Lower lobe of right lung (tissue), 2 donors: Measurements from ENCODE around the gene DLGAP1. TPM values are rescaled to one million over a fixed set of nuclear protein-coding genes. Genes with fewer than 3 reads are reported as not detected.

ENCODE experiments used
- ATAC-seq, 2 donors: fragments of 200-7000 bp; cut with Tn5 transposase; one replicate each; pipeline ENCODE4 v1.9.1; 2020 to 2022; ENCODE audit warnings: mild to moderate bottlenecking in 2 of 2, moderate library complexity in 2 of 2
- DNase-seq: peaks from one replicate; pipeline ENCODE4 v3.0.0-alpha.2; 2020
- H3K27ac ChIP-seq: fragments of 200-600 bp; one replicate; pipeline ENCODE4 v1.8.0; 2022
- H3K27me3 ChIP-seq: fragments of 200-600 bp; one replicate; pipeline ENCODE4 v1.8.0; 2022; ENCODE audit warnings: low read depth
- H3K36me3 ChIP-seq: fragments of 200-600 bp; one replicate; pipeline ENCODE4 v1.8.0; 2022; ENCODE audit warnings: mild to moderate bottlenecking
- H3K4me1 ChIP-seq: fragments of 200-600 bp; one replicate; pipeline ENCODE4 v1.8.0; 2022
- H3K4me3 ChIP-seq: fragments of 200-600 bp; one replicate; pipeline ENCODE4 v1.8.0; 2022; ENCODE audit warnings: mild to moderate bottlenecking
- H3K9me3 ChIP-seq: fragments of 200-600 bp; one replicate; pipeline ENCODE4 v1.8.0; 2022
- intact Hi-C: fragments of 100-400 bp; cut with DNase I; formaldehyde crosslinking; loops from one replicate; pipeline ENCODE4 v1.11.0; 2022
- total RNA-seq: library from RNA; stranded (reverse); fragmentation: NEBNext Ultra II Directional; extraction: Animal tissue kit (Norgen Biotek cat#: 25700); gene quantifications from one replicate; pipeline ENCODE4 v1.2.1, GENCODE V29; 2021
- TF ChIP-seq, protein P1 (sequence below): fragments of 200-600 bp; IDR thresholded peaks from one replicate; pipeline ENCODE4 v1.8.0; 2022; ENCODE audit warnings: antibody characterized with exemption, mild to moderate bottlenecking
- donor health status: DM: no; HTN: yes; CAD: no; lungs with severe emphysema.

DLGAP1 gene
- total RNA-seq, 1 donor from 2014 or later, result 3.8 TPM

DNA sequence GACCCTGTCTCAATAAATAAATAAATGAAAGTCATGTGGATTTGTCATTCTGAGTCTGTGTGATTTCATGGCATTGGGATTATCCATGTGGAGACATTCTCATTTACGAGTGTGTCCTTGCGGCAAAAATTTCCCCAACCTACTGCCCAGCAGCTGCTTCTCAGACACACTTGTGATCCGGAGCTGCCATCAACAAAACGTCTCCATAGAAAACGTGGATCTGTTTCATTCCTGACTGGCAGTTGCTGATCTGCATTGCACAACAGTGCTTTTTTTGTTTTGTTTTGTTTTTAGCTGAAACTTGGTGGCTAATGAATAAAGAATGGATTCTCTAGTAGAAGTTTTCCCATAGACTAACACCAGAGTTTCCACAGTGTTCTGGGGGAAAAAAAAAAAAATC lies 930.4 kb downstream of the DLGAP1 start:
- ATAC-seq (no peak), DNase-seq (no peak)
- Histone ChIP-seq H3K9me3 (peaks cover 10% of the 10 kb centered on the region), H3K36me3 (no peaks in the 10 kb centered on the region), H3K4me3 (no peak overlapping the region), H3K27me3 (no peaks in the 10 kb centered on the region), H3K27ac (no peak overlapping the region), H3K4me1 (peaks cover 5% of the 10 kb centered on the region)
- TF ChIP-seq, protein P1, sequence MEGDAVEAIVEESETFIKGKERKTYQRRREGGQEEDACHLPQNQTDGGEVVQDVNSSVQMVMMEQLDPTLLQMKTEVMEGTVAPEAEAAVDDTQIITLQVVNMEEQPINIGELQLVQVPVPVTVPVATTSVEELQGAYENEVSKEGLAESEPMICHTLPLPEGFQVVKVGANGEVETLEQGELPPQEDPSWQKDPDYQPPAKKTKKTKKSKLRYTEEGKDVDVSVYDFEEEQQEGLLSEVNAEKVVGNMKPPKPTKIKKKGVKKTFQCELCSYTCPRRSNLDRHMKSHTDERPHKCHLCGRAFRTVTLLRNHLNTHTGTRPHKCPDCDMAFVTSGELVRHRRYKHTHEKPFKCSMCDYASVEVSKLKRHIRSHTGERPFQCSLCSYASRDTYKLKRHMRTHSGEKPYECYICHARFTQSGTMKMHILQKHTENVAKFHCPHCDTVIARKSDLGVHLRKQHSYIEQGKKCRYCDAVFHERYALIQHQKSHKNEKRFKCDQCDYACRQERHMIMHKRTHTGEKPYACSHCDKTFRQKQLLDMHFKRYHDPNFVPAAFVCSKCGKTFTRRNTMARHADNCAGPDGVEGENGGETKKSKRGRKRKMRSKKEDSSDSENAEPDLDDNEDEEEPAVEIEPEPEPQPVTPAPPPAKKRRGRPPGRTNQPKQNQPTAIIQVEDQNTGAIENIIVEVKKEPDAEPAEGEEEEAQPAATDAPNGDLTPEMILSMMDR, result no peak
- intact Hi-C loops, result no loop called here

DNA sequence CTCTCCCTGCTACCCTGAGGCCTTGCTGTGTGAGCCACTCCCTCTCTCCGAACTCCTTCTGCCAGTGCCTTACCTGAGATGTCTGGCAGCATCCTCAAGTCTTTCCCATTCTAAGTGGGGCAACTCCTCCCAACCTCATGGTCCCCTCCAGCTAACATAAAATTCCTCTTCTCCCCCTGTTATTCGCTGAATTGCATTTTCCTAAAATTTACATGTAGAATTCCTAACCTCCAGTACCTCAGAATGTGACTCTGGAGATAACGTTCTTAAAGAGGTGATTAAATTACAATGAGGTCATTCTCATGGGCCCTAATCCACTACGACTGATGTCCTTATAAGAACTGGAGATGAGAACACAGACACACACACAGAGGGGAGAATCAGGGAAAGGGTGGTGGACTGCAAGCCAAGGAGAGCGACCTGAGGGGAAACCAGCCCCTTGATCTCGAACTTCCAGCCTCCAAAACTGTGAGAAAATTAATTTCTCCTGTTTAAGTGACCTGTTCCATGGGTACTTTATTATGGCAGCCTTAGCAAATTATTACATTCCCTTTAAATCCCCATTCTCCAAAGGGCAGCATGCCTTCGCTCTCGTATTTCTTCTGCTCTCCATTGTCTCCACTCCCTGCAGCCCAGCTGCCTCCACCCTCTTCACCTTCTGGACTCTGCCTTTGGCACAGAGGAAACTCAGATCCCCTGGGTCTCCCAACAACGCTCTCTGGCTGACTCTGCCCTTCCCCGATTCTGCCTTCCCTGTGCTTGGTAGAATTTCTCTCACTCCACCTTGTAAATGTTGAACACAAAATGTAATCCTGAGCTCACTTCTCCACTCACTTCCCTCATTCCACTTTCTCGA lies 934.6 kb downstream of the DLGAP1 start:
- H3K36me3 ChIP-seq, result no peaks in the 10 kb centered on the region
- H3K9me3 ChIP-seq, result peaks cover 10% of the 10 kb centered on the region
- no peak overlapping the region for H3K4me3 ChIP-seq
- no peaks in the 10 kb centered on the region for H3K27me3 ChIP-seq
- ATAC-seq, result no peak
- intact Hi-C loops, result no loop called here
- H3K4me1 ChIP-seq, result no peaks in the 10 kb centered on the region
- no peak for DNase-seq
- no peak overlapping the region for H3K27ac ChIP-seq
- TF ChIP-seq, protein P1, result no peak

DNA sequence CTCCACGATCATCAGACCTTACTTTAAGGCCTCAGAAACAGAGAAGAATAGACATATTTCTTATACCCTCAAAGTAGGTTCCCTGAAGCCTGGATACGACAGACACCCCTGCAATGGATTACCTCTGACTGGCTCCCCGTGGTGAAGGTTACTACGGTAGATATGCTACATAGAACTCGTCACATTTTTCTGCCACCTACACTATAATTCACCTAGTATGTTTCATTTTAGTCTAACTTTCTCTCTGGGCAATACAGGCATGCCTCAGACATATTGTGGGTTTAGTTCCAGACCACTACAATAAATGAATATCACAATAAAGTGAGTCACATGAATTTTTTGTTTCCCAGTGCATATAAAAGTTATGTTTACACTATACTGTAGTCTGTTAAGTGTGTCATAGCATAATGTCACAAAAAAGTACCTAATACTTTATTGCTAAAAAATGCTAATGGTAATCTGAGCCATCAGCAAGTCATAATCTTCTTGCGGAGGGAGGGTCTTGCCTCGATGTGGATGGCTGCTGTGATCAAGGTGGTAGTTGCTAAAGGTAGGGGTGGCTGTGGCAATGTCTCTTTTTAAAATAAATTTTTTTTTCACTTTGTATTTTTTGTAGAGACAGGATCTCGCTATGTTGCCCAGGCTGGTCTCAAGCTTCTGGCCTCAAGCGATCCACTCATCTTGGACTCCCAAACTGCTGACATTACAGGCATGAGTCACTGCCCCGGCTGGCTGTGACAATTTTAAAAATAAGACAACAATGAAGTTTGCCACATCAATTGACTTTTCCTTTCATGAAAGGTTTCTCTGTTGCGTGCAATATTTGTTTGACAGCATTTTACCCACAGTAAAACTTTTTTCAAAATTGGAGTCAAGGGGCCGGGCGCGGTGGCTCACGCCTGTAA lies 940.5 kb downstream of the DLGAP1 start:
- DNase-seq (no peak), ATAC-seq (no peak)
- no peak overlapping the region for H3K27ac ChIP-seq
- H3K4me1 ChIP-seq, result no peaks in the 10 kb centered on the region
- no peaks in the 10 kb centered on the region for H3K36me3 ChIP-seq
- H3K4me3 ChIP-seq, result no peak overlapping the region
- intact Hi-C loops, result no loop called here
- TF ChIP-seq, protein P1, result no peak
- no peaks in the 10 kb centered on the region for H3K27me3 ChIP-seq
- H3K9me3 ChIP-seq, result no peaks in the 10 kb centered on the region

DNA sequence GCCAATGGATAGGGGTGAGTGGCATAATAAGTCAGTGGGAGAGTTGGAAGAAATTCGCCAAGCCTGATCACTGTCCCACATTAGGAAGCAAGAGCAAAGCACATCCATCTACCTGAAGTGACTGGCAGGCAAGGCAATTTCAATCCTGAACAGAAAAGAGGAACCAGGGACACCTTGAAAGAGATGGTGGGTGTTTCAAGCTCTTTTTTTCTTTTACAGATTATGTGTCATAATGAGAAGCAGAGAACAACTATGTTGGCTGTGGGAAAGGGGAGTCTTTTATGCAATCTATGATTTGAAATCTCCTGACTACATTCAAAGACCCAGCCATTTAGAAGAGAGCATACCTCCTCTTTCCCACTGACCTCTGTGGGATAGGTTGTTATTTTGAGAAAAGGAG lies 941.6 kb downstream of the DLGAP1 start:
- Histone ChIP-seq H3K4me1 (no peaks in the 10 kb centered on the region), H3K27me3 (no peaks in the 10 kb centered on the region), H3K9me3 (no peaks in the 10 kb centered on the region), H3K36me3 (no peaks in the 10 kb centered on the region), H3K4me3 (no peak overlapping the region), H3K27ac (no peak overlapping the region)
- intact Hi-C loops, result no loop called here
- ATAC-seq (no peak), DNase-seq (no peak)
- TF ChIP-seq, protein P1, result no peak

DNA sequence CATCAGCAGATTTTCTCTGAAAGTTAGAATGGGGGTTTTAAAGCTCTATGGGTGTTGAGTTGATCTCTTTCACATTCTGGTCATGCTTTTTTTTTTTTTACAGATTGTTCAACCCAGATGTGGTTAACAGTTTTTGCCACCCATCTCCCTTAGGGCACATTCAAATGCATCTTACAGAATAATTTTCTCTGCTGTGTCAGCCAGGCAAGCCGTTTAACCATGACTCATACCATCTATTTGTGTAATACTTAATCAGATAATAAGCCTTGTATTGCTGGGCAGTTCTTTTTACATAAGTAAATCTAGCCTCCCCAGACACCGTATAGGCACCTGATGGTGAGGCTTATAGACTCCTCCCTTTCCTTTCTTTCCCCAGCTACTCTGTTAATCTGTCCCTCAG lies 943.1 kb downstream of the DLGAP1 start:
- intact Hi-C loops, result no loop called here
- H3K9me3 ChIP-seq, result no peaks in the 10 kb centered on the region
- TF ChIP-seq, protein P1, result no peak
- H3K4me1 ChIP-seq, result no peaks in the 10 kb centered on the region
- no peaks in the 10 kb centered on the region for H3K27me3 ChIP-seq
- H3K4me3 ChIP-seq, result no peak overlapping the region
- no peaks in the 10 kb centered on the region for H3K36me3 ChIP-seq
- ATAC-seq (peak; percentile 53 to 57), DNase-seq (no peak)
- no peak overlapping the region for H3K27ac ChIP-seq
